ENCODE data around the gene SEMA3G.

Gene SEMA3G

GRCh38 chr3:52453496-52454249 lies 8.8 kb upstream of the SEMA3G start, which contains the start of gene TNNC1:
Gene TNNC1, minus strand, starts transcription at chr3:52454041. Its CDS starts 26 bp downstream, at chr3:52454015.
- DNase-seq (ENCODE audit: low read depth in 2 of 2): no peak

- DNase-seq (ENCODE audit: low read depth in 2 of 2): no peak
Measured at GRCh38 chr3:52452570-52453221, 7.8 kb upstream of the SEMA3G start.

GRCh38 chr3:52452126-52452525 lies 7.2 kb upstream of the SEMA3G start:
- no peak for DNase-seq (ENCODE audit: low read depth in 2 of 2)

- no peak for DNase-seq (ENCODE audit: low read depth in 2 of 2)
Measured at GRCh38 chr3:52451237-52452083, 6.6 kb upstream of the SEMA3G start.

GRCh38 chr3:52450489-52451236 lies 5.8 kb upstream of the SEMA3G start:
- DNase-seq (ENCODE audit: low read depth in 2 of 2): no peak

- DNase-seq (ENCODE audit: low read depth in 2 of 2): no peak
Measured at GRCh38 chr3:52447512-52448355, 2.8 kb upstream of the SEMA3G start.

GRCh38 chr3:52446631-52447511 lies 2.0 kb upstream of the SEMA3G start:
- DNase-seq (ENCODE audit: low read depth in 2 of 2): peak; percentile 28 to 37

GRCh38 chr3:52446042-52446441 lies 1.1 kb upstream of the SEMA3G start:
- DNase-seq (ENCODE audit: low read depth in 2 of 2): no peak

- no peak for DNase-seq (ENCODE audit: low read depth in 2 of 2)
Measured at GRCh38 chr3:52443791-52444687, 864 bp downstream of the SEMA3G start.

- DNase-seq (ENCODE audit: low read depth in 2 of 2): no peak
Measured at GRCh38 chr3:52443268-52443610, 1.7 kb downstream of the SEMA3G start.

GRCh38 chr3:52442409-52443267 lies 2.3 kb downstream of the SEMA3G start:
- no peak for DNase-seq (ENCODE audit: low read depth in 2 of 2)

- no peak for DNase-seq (ENCODE audit: low read depth in 2 of 2)
Measured at GRCh38 chr3:52441772-52442332, 3.1 kb downstream of the SEMA3G start.

GRCh38 chr3:52441091-52441771 lies 3.7 kb downstream of the SEMA3G start:
- DNase-seq (ENCODE audit: low read depth in 2 of 2): no peak

- no peak for DNase-seq (ENCODE audit: low read depth in 2 of 2)
Measured at GRCh38 chr3:52440671-52441070, 4.2 kb downstream of the SEMA3G start.

- DNase-seq (ENCODE audit: low read depth in 2 of 2): no peak
Measured at GRCh38 chr3:52440249-52440551, 4.7 kb downstream of the SEMA3G start.

- DNase-seq (ENCODE audit: low read depth in 2 of 2): no peak
Measured at GRCh38 chr3:52439426-52440248, 5.3 kb downstream of the SEMA3G start.
